Neural progenitor cell (in vitro differentiated cells): ENCODE data around the gene HDAC7. TPM values are rescaled to one million over a fixed set of nuclear protein-coding genes. Genes with fewer than 3 reads are reported as not detected.

Experiments used
- DNase-seq: peaks from one replicate; pipeline ENCODE4 v3.0.0-alpha.2; 2016; ENCODE audit warnings: low spot score
- H2AFZ ChIP-seq: fragments of 200-600 bp; sonication (generic); replicated peaks from 2 replicates; pipeline ENCODE4 v1.6.1; 2016; ENCODE audit warnings: antibody characterized with exemption
- H3F3A ChIP-seq: fragments of 200-600 bp; sonication (generic); 2 replicates; pipeline ENCODE4 v1.6.1; 2016; ENCODE audit warnings: antibody characterized with exemption, low read depth
- H3K27ac ChIP-seq: fragments of 200-600 bp; sonication (generic); 2 replicates; pipeline ENCODE4 v1.5.1; 2016; ENCODE audit warnings: mild to moderate bottlenecking
- H3K27me3 ChIP-seq: fragments of 200-600 bp; sonication (generic); 2 replicates; pipeline ENCODE4 v1.6.1; 2016; ENCODE audit warnings: mild to moderate bottlenecking, moderate library complexity
- H3K36me3 ChIP-seq: fragments of 200-600 bp; sonication (generic); 2 replicates; pipeline ENCODE4 v1.5.1; 2016
- H3K4me1 ChIP-seq: fragments of 200-600 bp; sonication (generic); 2 replicates; pipeline ENCODE4 v1.6.1; 2016; ENCODE audit warnings: mixed run types
- H3K4me2 ChIP-seq: fragments of 200-600 bp; sonication (generic); 2 replicates; pipeline ENCODE4 v1.6.1; 2016
- H3K4me3 ChIP-seq: fragments of 200-600 bp; sonication (generic); 2 replicates; pipeline ENCODE4 v1.5.1; 2016
- H3K79me2 ChIP-seq: fragments of 200-600 bp; sonication (generic); 2 replicates; pipeline ENCODE4 v1.6.1; 2016; ENCODE audit warnings: low read depth
- H3K9ac ChIP-seq: fragments of 200-600 bp; sonication (generic); 2 replicates; pipeline ENCODE4 v1.6.1; 2016
- H3K9me3 ChIP-seq: fragments of 200-600 bp; sonication (generic); 2 replicates; pipeline ENCODE4 v1.5.1; 2016; ENCODE audit warnings: low read depth
- H4K20me1 ChIP-seq: fragments of 200-600 bp; sonication (generic); 2 replicates; pipeline ENCODE4 v1.6.1; 2016; ENCODE audit warnings: low read depth
- H3K27ac Mint-ChIP-seq: 3 replicates; pipeline ENCODE4 v1.8.0; 2021; ENCODE audit warnings: mixed read lengths
- H3K27me3 Mint-ChIP-seq: 2 replicates; pipeline ENCODE4 v1.8.0; 2022; ENCODE audit warnings: low read depth, mild to moderate bottlenecking, inconsistent platforms, moderate library complexity, mixed read lengths; ENCODE audit not compliant: insufficient read depth
- H3K36me3 Mint-ChIP-seq: 3 replicates; pipeline ENCODE4 v1.8.0; 2021; ENCODE audit warnings: mixed read lengths
- H3K4me1 Mint-ChIP-seq: 3 replicates; pipeline ENCODE4 v1.8.0; 2021; ENCODE audit warnings: mixed read lengths
- H3K4me3 Mint-ChIP-seq: 3 replicates; pipeline ENCODE4 v1.8.0; 2021; ENCODE audit warnings: mild to moderate bottlenecking, moderate library complexity, mixed read lengths
- H3K9me3 Mint-ChIP-seq: 3 replicates; pipeline ENCODE4 v1.8.0; 2020; ENCODE audit warnings: mixed read lengths
- EZH2 ChIP-seq: fragments of 200-600 bp; sonication (generic); IDR thresholded peaks from 2 replicates; pipeline ENCODE4 v1.6.1; 2017; ENCODE audit warnings: antibody characterized with exemption, mild to moderate bottlenecking, moderate library complexity
- EZH2phosphoT487 ChIP-seq: fragments of 200-600 bp; sonication (generic); IDR thresholded peaks from 2 replicates; pipeline ENCODE4 v1.6.1; 2017; ENCODE audit warnings: antibody characterized with exemption
- total RNA-seq: library from RNA; depleted of rRNA; stranded (reverse); fragments of >200 nt; gene quantifications from 2 replicates; pipeline ENCODE4 v1.2.3, GENCODE V29; 2015; ENCODE audit warnings: low replicate concordance
- TF ChIP-seq, protein P1 (sequence below): fragments of 200-600 bp; sonication (generic); IDR thresholded peaks from 2 replicates; pipeline ENCODE4 v1.5.1; 2017; ENCODE audit warnings: antibody characterized with exemption, mild to moderate bottlenecking

Gene HDAC7
- total RNA-seq, 1 donor from 2014 or later, result 7.2 TPM

GRCh38 chr12:47856094-47856493 lies 36.4 kb upstream of the HDAC7 start:
- no peak overlapping the region for H3K4me2 ChIP-seq
- no peaks in the 10 kb centered on the region for H3K9me3 Mint-ChIP-seq

GRCh38 chr12:47855502-47855901 lies 35.8 kb upstream of the HDAC7 start:
- TF ChIP-seq, protein P1, sequence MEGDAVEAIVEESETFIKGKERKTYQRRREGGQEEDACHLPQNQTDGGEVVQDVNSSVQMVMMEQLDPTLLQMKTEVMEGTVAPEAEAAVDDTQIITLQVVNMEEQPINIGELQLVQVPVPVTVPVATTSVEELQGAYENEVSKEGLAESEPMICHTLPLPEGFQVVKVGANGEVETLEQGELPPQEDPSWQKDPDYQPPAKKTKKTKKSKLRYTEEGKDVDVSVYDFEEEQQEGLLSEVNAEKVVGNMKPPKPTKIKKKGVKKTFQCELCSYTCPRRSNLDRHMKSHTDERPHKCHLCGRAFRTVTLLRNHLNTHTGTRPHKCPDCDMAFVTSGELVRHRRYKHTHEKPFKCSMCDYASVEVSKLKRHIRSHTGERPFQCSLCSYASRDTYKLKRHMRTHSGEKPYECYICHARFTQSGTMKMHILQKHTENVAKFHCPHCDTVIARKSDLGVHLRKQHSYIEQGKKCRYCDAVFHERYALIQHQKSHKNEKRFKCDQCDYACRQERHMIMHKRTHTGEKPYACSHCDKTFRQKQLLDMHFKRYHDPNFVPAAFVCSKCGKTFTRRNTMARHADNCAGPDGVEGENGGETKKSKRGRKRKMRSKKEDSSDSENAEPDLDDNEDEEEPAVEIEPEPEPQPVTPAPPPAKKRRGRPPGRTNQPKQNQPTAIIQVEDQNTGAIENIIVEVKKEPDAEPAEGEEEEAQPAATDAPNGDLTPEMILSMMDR, result peak; percentile 24
- TF ChIP-seq EZH2phosphoT487 (no peak), EZH2 (no peak)

More at GRCh38 chr12:47856094-47856493, 36.4 kb upstream of the HDAC7 start:
- Histone ChIP-seq H3F3A (no peaks in the 10 kb centered on the region), H3K27ac (no peak overlapping the region), H3K79me2 (no peaks in the 10 kb centered on the region), H4K20me1 (no peaks in the 10 kb centered on the region), H3K9me3 (no peaks in the 10 kb centered on the region), H3K27me3 (no peaks in the 10 kb centered on the region), H3K4me1 (peaks cover under 1% of the 10 kb centered on the region), H3K9ac (no peak overlapping the region), H2AFZ (no peak overlapping the region), H3K4me3 (no peak overlapping the region), H3K36me3 (no peaks in the 10 kb centered on the region)
- TF ChIP-seq, protein P1, result no peak
- TF ChIP-seq EZH2 (no peak), EZH2phosphoT487 (no peak)
- Mint-ChIP-seq H3K36me3 (no peaks in the 10 kb centered on the region), H3K4me1 (peaks cover 10% of the 10 kb centered on the region), H3K27ac (no peak overlapping the region), H3K27me3 (peaks cover 4% of the 10 kb centered on the region), H3K4me3 (no peak overlapping the region)
- DNase-seq, result no peak

GRCh38 chr12:47854531-47854930 lies 34.8 kb upstream of the HDAC7 start:
- Mint-ChIP-seq H3K36me3 (no peaks in the 10 kb centered on the region), H3K4me1 (peaks cover 22% of the 10 kb centered on the region), H3K27me3 (peaks cover 4% of the 10 kb centered on the region), H3K27ac (no peak overlapping the region), H3K9me3 (no peaks in the 10 kb centered on the region), H3K4me3 (no peak overlapping the region)
- no peaks in the 10 kb centered on the region for H4K20me1 ChIP-seq
- no peak overlapping the region for H3K4me2 ChIP-seq
- H3K4me3 ChIP-seq, result no peak overlapping the region
- no peaks in the 10 kb centered on the region for H3K27me3 ChIP-seq
- no peaks in the 10 kb centered on the region for H3K79me2 ChIP-seq
- no peak overlapping the region for H3K27ac ChIP-seq
- no peak for TF ChIP-seq EZH2phosphoT487
- TF ChIP-seq, protein P1, result no peak
- TF ChIP-seq EZH2, result no peak
- peaks cover 11% of the 10 kb centered on the region for H3K4me1 ChIP-seq
- H2AFZ ChIP-seq, result no peak overlapping the region
- no peaks in the 10 kb centered on the region for H3K9me3 ChIP-seq
- no peaks in the 10 kb centered on the region for H3K36me3 ChIP-seq
- no peaks in the 10 kb centered on the region for H3F3A ChIP-seq
- no peak for DNase-seq
- H3K9ac ChIP-seq, result no peak overlapping the region

More at GRCh38 chr12:47855502-47855901, 35.8 kb upstream of the HDAC7 start:
- Histone ChIP-seq H2AFZ (no peak overlapping the region), H3K27ac (no peak overlapping the region), H3K9ac (no peak overlapping the region), H3K27me3 (no peaks in the 10 kb centered on the region), H3K9me3 (no peaks in the 10 kb centered on the region), H3K4me2 (no peak overlapping the region), H4K20me1 (no peaks in the 10 kb centered on the region), H3K4me1 (peaks cover 6% of the 10 kb centered on the region), H3K36me3 (no peaks in the 10 kb centered on the region), H3F3A (no peaks in the 10 kb centered on the region), H3K79me2 (no peaks in the 10 kb centered on the region), H3K4me3 (no peak overlapping the region)
- H3K9me3 Mint-ChIP-seq, result no peaks in the 10 kb centered on the region
- H3K4me3 Mint-ChIP-seq, result no peak overlapping the region
- peaks cover 16% of the 10 kb centered on the region for H3K4me1 Mint-ChIP-seq
- H3K27ac Mint-ChIP-seq, result no peak overlapping the region
- DNase-seq, result no peak
- peaks cover 4% of the 10 kb centered on the region for H3K27me3 Mint-ChIP-seq
- H3K36me3 Mint-ChIP-seq, result no peaks in the 10 kb centered on the region
